ENCODE measurements around the gene TGFBI.

Gene TGFBI

DNA sequence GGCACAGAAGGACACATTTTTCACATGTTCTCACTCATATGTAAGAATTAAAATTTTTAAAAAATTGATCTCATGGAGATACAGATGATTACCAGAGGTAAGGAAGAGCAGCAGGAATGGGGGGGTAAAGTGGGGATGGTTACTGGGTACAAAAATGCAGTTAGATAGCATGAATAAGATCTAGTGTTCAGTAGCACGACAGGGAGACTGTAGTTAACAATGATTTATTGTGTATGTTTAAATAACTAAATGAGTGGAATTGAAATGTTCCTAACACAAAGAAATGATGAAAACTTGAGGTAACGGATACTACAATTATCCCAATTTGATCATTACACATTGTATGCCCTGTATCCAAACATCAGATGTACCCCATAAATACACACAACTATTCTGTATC, 15.2 kb upstream of the TGFBI start:
- no peaks in the 10 kb centered on the region for H3K27me3 Mint-ChIP-seq
- H3K36me3 Mint-ChIP-seq, result no peaks in the 10 kb centered on the region
- no peaks in the 10 kb centered on the region for H3K4me1 Mint-ChIP-seq
- CTCF ChIA-PET, result no interaction called here
- H3K9me3 Mint-ChIP-seq, result no peaks in the 10 kb centered on the region
- no peak overlapping the region for H3K27ac Mint-ChIP-seq
- H3K4me3 Mint-ChIP-seq, result no peak overlapping the region
- no peak for DNase-seq

GRCh38 chr5:136014049-136015002, 14.5 kb upstream of the TGFBI start:
- Mint-ChIP-seq H3K4me1 (no peaks in the 10 kb centered on the region), H3K4me3 (no peak overlapping the region), H3K36me3 (no peaks in the 10 kb centered on the region), H3K27ac (no peak overlapping the region), H3K27me3 (no peaks in the 10 kb centered on the region), H3K9me3 (no peaks in the 10 kb centered on the region)
- DNase-seq, result no peak
- CTCF ChIA-PET, result no interaction called here

- Mint-ChIP-seq H3K36me3 (no peaks in the 10 kb centered on the region), H3K9me3 (no peaks in the 10 kb centered on the region), H3K27ac (no peak overlapping the region), H3K4me3 (no peak overlapping the region), H3K4me1 (no peaks in the 10 kb centered on the region), H3K27me3 (no peaks in the 10 kb centered on the region)
- CTCF ChIA-PET, result no interaction called here
- DNase-seq, result no peak
Measured at GRCh38 chr5:136015003-136015375, 13.8 kb upstream of the TGFBI start.

DNA sequence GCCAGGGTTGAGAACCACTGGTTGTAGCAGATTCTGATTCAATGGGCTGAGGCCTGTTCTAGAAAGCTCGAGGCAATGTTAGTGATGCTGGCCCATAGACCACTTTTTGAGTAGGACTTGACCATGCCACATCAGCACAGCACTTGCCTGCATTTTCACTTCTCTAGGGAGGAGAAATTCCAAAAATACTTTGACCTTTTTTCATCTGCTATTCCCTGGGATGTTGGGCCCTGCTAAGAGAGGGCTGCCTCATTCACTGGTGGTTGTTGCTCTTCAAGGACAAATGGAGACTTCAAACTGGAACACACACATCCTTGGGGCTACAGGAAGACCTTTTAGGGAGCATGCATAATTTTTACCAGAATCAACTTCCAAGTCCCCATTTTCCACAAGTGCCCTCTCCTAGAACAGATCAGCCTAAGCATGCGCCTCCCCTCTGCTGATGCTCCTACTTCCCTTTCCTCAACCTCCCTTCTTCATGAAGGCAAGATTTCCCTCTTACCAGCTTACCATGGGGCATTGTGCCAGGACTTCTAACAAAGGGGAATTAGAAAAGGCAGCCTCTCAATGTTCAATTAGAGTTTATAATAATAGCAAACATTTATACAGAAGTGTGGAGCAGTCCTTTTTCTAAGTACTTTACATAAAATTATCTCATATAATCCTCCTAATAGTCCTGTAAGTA, 12.7 kb upstream of the TGFBI start:
- H3K9me3 Mint-ChIP-seq, result no peaks in the 10 kb centered on the region
- DNase-seq, result no peak
- CTCF ChIA-PET, result no interaction called here
- H3K4me3 Mint-ChIP-seq, result no peak overlapping the region
- no peak overlapping the region for H3K27ac Mint-ChIP-seq
- no peaks in the 10 kb centered on the region for H3K36me3 Mint-ChIP-seq
- H3K27me3 Mint-ChIP-seq, result no peaks in the 10 kb centered on the region
- no peaks in the 10 kb centered on the region for H3K4me1 Mint-ChIP-seq

- CTCF ChIA-PET, result no interaction called here
- H3K36me3 Mint-ChIP-seq, result no peaks in the 10 kb centered on the region
- no peaks in the 10 kb centered on the region for H3K4me1 Mint-ChIP-seq
- H3K27ac Mint-ChIP-seq, result no peak overlapping the region
- H3K4me3 Mint-ChIP-seq, result no peak overlapping the region
- no peaks in the 10 kb centered on the region for H3K9me3 Mint-ChIP-seq
- no peak for DNase-seq
- H3K27me3 Mint-ChIP-seq, result no peaks in the 10 kb centered on the region
Measured at GRCh38 chr5:136016945-136017530, 11.8 kb upstream of the TGFBI start.

GRCh38 chr5:136018814-136019783, 9.7 kb upstream of the TGFBI start:
- peaks cover 10% of the 10 kb centered on the region for H3K27me3 Mint-ChIP-seq
- H3K27ac Mint-ChIP-seq, result no peak overlapping the region
- no peak overlapping the region for H3K4me3 Mint-ChIP-seq
- H3K36me3 Mint-ChIP-seq, result no peaks in the 10 kb centered on the region
- no peaks in the 10 kb centered on the region for H3K9me3 Mint-ChIP-seq
- DNase-seq, result no peak
- H3K4me1 Mint-ChIP-seq, result no peaks in the 10 kb centered on the region
- CTCF ChIA-PET, result no interaction called here

- H3K4me3 Mint-ChIP-seq, result no peak overlapping the region
- H3K27ac Mint-ChIP-seq, result no peak overlapping the region
- peaks cover 10% of the 10 kb centered on the region for H3K27me3 Mint-ChIP-seq
Measured at GRCh38 chr5:136020001-136020382, 8.8 kb upstream of the TGFBI start.

DNA sequence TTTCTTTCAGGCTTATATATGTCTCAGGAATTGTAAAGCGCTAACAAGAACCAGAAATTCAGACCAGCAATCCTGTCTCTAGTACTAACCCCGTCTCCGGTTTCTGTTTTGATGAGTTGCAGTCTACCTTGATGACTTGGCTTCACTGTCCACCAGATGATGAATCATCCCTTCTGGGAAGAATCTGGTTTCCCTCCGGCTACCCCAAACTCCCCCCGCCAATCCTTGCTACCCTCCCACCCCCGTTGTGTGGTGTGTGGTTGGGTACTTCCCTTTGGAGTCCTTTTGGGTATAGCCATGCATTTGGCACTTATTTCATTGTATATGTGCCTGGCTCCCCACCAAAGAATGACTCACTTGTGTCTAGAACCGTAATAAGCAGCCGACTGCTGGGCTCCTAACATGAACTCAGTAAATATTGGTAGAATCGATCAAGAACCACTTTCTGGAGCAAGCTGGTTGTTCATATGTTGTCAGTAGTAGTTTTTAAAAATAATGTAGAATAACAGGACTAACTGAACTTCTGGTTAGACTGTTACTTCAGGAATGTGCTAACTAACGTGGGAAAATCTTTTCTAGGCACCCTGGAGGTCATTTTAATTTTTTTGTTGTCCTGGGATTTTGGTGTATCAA, 8.3 kb upstream of the TGFBI start:
- H3K36me3 Mint-ChIP-seq, result no peaks in the 10 kb centered on the region
- H3K9me3 Mint-ChIP-seq, result no peaks in the 10 kb centered on the region
- peaks cover 11% of the 10 kb centered on the region for H3K27me3 Mint-ChIP-seq
- CTCF ChIA-PET, result no interaction called here
- DNase-seq, result no peak
- no peaks in the 10 kb centered on the region for H3K4me1 Mint-ChIP-seq
- no peak overlapping the region for H3K4me3 Mint-ChIP-seq
- H3K27ac Mint-ChIP-seq, result no peak overlapping the region

More at GRCh38 chr5:136020001-136020382, 8.8 kb upstream of the TGFBI start:
- CTCF ChIA-PET, result no interaction called here
- Mint-ChIP-seq H3K9me3 (no peaks in the 10 kb centered on the region), H3K36me3 (no peaks in the 10 kb centered on the region), H3K4me1 (no peaks in the 10 kb centered on the region)
- no peak for DNase-seq

DNA sequence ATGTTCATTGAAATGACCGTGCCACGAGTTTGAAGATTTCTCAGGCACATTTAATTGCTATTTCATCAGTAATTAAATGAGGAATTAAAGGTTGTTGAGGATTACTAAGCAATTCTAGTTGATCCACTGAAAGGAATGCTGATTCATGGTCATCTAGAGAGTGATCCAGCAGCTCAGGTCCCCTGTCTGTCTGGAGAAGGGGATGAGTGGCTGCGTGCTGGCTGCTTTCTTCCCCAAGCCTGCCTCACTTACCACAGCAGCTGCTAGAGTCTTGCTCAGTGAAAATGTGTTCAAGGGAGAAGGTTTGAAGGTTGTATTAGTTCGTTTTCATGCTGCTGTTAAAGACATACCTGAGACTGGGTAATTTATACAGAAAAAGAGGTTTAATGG, 7.8 kb upstream of the TGFBI start:
- H3K4me3 Mint-ChIP-seq, result no peak overlapping the region
- CTCF ChIA-PET, result no interaction called here
- H3K4me1 Mint-ChIP-seq, result no peaks in the 10 kb centered on the region
- no peak overlapping the region for H3K27ac Mint-ChIP-seq
- no peak for DNase-seq
- peaks cover 13% of the 10 kb centered on the region for H3K27me3 Mint-ChIP-seq
- H3K9me3 Mint-ChIP-seq, result no peaks in the 10 kb centered on the region
- H3K36me3 Mint-ChIP-seq, result no peaks in the 10 kb centered on the region

DNA sequence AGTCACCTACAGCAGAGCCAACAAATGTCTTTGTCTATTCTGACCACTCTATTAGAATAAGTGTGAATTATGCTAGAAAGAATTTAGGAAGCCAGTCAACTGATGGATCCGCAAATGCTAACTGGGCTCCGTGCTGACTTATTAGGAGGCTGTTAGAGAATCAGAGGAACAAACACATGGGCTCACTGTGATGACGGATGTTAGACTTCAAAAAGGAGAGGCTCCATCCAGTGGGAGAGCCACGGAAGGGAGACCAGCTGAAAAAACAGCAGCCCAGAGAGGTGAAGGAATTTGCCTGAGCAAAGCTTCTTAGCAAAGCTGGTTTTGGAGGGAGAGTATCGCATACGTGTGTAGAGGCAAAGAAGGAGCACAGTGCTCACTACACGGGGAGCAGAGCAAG, 5.8 kb upstream of the TGFBI start:
- H3K9me3 Mint-ChIP-seq, result no peaks in the 10 kb centered on the region
- peaks cover 31% of the 10 kb centered on the region for H3K27me3 Mint-ChIP-seq
- no peaks in the 10 kb centered on the region for H3K4me1 Mint-ChIP-seq
- CTCF ChIA-PET, result no interaction called here
- no peak overlapping the region for H3K27ac Mint-ChIP-seq
- DNase-seq, result no peak
- no peak overlapping the region for H3K4me3 Mint-ChIP-seq
- H3K36me3 Mint-ChIP-seq, result no peaks in the 10 kb centered on the region

DNA sequence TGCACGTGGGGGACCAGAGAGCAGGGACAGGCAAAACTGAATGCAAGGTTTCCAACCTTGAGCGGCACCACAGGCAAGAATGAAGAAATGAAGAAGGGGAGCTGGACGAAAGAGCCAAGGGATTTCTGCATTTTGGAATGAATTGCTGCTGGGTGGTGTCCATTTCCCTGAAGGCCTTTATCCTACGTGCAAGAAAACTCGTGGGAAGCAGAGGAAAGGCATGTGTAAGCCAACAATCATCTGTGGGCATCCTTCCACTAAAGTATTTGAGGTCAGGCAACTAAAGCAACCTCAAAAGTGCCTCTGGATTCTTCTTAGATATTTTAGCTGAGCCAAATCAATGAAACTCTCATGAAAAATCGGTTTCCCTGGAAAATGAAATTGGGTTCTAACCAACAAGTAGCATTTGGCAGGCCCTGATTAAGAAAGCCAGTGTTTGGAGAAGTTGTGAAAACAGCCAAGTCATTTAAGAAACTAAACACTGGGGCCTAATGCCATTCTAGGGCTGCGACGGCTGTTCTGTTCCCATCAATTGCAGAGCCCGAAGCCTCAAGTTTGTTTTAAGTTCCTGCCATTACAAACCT, 4.7 kb upstream of the TGFBI start:
- peaks cover 42% of the 10 kb centered on the region for H3K27me3 Mint-ChIP-seq
- H3K4me3 Mint-ChIP-seq, result no peak overlapping the region
- H3K27ac Mint-ChIP-seq, result no peak overlapping the region
- no peak for DNase-seq
- CTCF ChIA-PET, result no interaction called here
- no peaks in the 10 kb centered on the region for H3K4me1 Mint-ChIP-seq
- H3K36me3 Mint-ChIP-seq, result no peaks in the 10 kb centered on the region
- no peaks in the 10 kb centered on the region for H3K9me3 Mint-ChIP-seq

GRCh38 chr5:136025900-136026299, 2.9 kb upstream of the TGFBI start:
- Mint-ChIP-seq H3K9me3 (no peaks in the 10 kb centered on the region), H3K4me1 (no peaks in the 10 kb centered on the region), H3K27me3 (peaks cover 58% of the 10 kb centered on the region), H3K4me3 (no peak overlapping the region), H3K36me3 (no peaks in the 10 kb centered on the region), H3K27ac (no peak overlapping the region)
- CTCF ChIA-PET, result no interaction called here
- DNase-seq, result no peak

GRCh38 chr5:136026636-136027035, 2.2 kb upstream of the TGFBI start:
- peaks cover 58% of the 10 kb centered on the region for H3K27me3 Mint-ChIP-seq
- H3K36me3 Mint-ChIP-seq, result no peaks in the 10 kb centered on the region
- CTCF ChIA-PET, result no interaction called here
- H3K4me3 Mint-ChIP-seq, result no peak overlapping the region
- no peaks in the 10 kb centered on the region for H3K9me3 Mint-ChIP-seq
- no peak for DNase-seq
- no peak overlapping the region for H3K27ac Mint-ChIP-seq
- H3K4me1 Mint-ChIP-seq, result no peaks in the 10 kb centered on the region

All from activated naive CD4-positive, alpha-beta T cell treated with anti-CD3 and anti-CD28 coated beads, Interleukin-2, amount 10 ng/mL, durations not matched to agents 7 days and 5 days (primary cell).